Effector memory CD8-positive, alpha-beta T cell (primary cell): ENCODE data around the gene GABBR2.
"Not testable (repeated sequence)": the region's sequence is repeated elsewhere in the genome, so short reads cannot be mapped to it uniquely, and the experiment has no call there.

Experiments
- ATAC-seq: fragments of 150-1000 bp; cut with Tn5 transposase; replicated peaks from 2 replicates; pipeline ENCODE4 v1.10.0; 2021; ENCODE audit warnings: mild to moderate bottlenecking, moderate library complexity
- DNase-seq, 3 experiments: peaks; one replicate each; pipeline ENCODE4 v3.0.0; 2021
- H3K27ac Mint-ChIP-seq, 2 donors: one replicate each; pipeline ENCODE4 v1.8.0; 2022; ENCODE audit warnings: mild to moderate bottlenecking in 2 of 2, mixed read lengths in 2 of 2, moderate library complexity in 2 of 2
- H3K27me3 Mint-ChIP-seq, 2 donors: one replicate each; pipeline ENCODE4 v1.8.0; 2022; ENCODE audit warnings: mixed read lengths in 2 of 2
- H3K36me3 Mint-ChIP-seq: one replicate; pipeline ENCODE4 v1.8.0; 2022; ENCODE audit warnings: mild to moderate bottlenecking, moderate library complexity, mixed read lengths; ENCODE audit not compliant: insufficient read depth
- H3K4me1 Mint-ChIP-seq, 2 donors: one replicate each; pipeline ENCODE4 v1.8.0; 2022; ENCODE audit warnings: low read depth in 2 of 2, mixed read lengths in 2 of 2
- H3K4me3 Mint-ChIP-seq, 2 donors: one replicate each; pipeline ENCODE4 v1.8.0; 2022; ENCODE audit warnings: mild to moderate bottlenecking in 2 of 2, mixed read lengths in 2 of 2, moderate library complexity in 2 of 2
- H3K9me3 Mint-ChIP-seq, 2 donors: one replicate each; pipeline ENCODE4 v1.8.0; 2022; ENCODE audit warnings: mixed read lengths in 2 of 2

The GABBR2 gene

GRCh38 chr9:98688710-98689495 lies 19.8 kb downstream of the GABBR2 start:
- H3K27ac Mint-ChIP-seq: no peak overlapping the region
- H3K27me3 Mint-ChIP-seq: peaks cover 5 to 27% of the 10 kb centered on the region in 2 donors
- peaks cover 0 to 2% of the 10 kb centered on the region in 2 donors for H3K4me1 Mint-ChIP-seq
- peaks cover 3% of the 10 kb centered on the region for H3K36me3 Mint-ChIP-seq
- DNase-seq: no peak
- no peak overlapping the region for H3K4me3 Mint-ChIP-seq
- no peak for ATAC-seq
- no peaks in the 10 kb centered on the region for H3K9me3 Mint-ChIP-seq

GRCh38 chr9:98687911-98688310 lies 20.8 kb downstream of the GABBR2 start:
- Mint-ChIP-seq H3K27ac (no peak overlapping the region), H3K4me1 (peaks cover 0 to 2% of the 10 kb centered on the region in 2 donors), H3K36me3 (peaks cover 3% of the 10 kb centered on the region), H3K27me3 (peaks cover 5 to 17% of the 10 kb centered on the region in 2 donors), H3K4me3 (no peak overlapping the region), H3K9me3 (no peaks in the 10 kb centered on the region)
- DNase-seq (no peak), ATAC-seq (no peak)

GRCh38 chr9:98686961-98687855 lies 21.5 kb downstream of the GABBR2 start:
- ATAC-seq (no peak), DNase-seq (no peak)
- no peak overlapping the region for H3K27ac Mint-ChIP-seq
- no peaks in the 10 kb centered on the region for H3K36me3 Mint-ChIP-seq
- H3K27me3 Mint-ChIP-seq: peaks cover 5 to 10% of the 10 kb centered on the region in 2 donors
- peaks cover 0 to 2% of the 10 kb centered on the region in 2 donors for H3K4me1 Mint-ChIP-seq
- no peaks in the 10 kb centered on the region for H3K9me3 Mint-ChIP-seq
- H3K4me3 Mint-ChIP-seq: no peak overlapping the region

- not testable (repeated sequence) for DNase-seq, H3K27ac Mint-ChIP-seq, H3K4me1 Mint-ChIP-seq, H3K36me3 Mint-ChIP-seq, H3K4me3 Mint-ChIP-seq, H3K9me3 Mint-ChIP-seq, H3K27me3 Mint-ChIP-seq, ATAC-seq
These were observed 23.9 kb downstream of the GABBR2 start for GRCh38 chr9:98684816-98685215.

GRCh38 chr9:98678244-98678842 lies 30.4 kb downstream of the GABBR2 start:
- Mint-ChIP-seq H3K27ac (no peak overlapping the region), H3K4me1 (no peaks in the 10 kb centered on the region), H3K27me3 (peaks cover 50 to 60% of the 10 kb centered on the region in 2 donors), H3K4me3 (no peak overlapping the region), H3K36me3 (peaks cover 3% of the 10 kb centered on the region), H3K9me3 (no peaks in the 10 kb centered on the region)
- ATAC-seq: no peak
- no peak for DNase-seq

- H3K4me3 Mint-ChIP-seq: no peak overlapping the region
These were observed 35.1 kb downstream of the GABBR2 start for GRCh38 chr9:98673681-98674080.

GRCh38 chr9:98667005-98667640 lies 41.6 kb downstream of the GABBR2 start:
- H3K36me3 Mint-ChIP-seq: no peaks in the 10 kb centered on the region
- peaks cover 39 to 59% of the 10 kb centered on the region in 2 donors for H3K27me3 Mint-ChIP-seq
- no peak overlapping the region for H3K27ac Mint-ChIP-seq
- no peaks in the 10 kb centered on the region for H3K4me1 Mint-ChIP-seq
- DNase-seq: no peak
- no peak for ATAC-seq
- no peak overlapping the region for H3K4me3 Mint-ChIP-seq
- H3K9me3 Mint-ChIP-seq: no peaks in the 10 kb centered on the region

More at GRCh38 chr9:98673681-98674080, 35.1 kb downstream of the GABBR2 start:
- Mint-ChIP-seq H3K36me3 (peaks cover 3% of the 10 kb centered on the region), H3K4me1 (no peaks in the 10 kb centered on the region), H3K9me3 (no peaks in the 10 kb centered on the region), H3K27ac (no peak overlapping the region), H3K27me3 (peaks cover 62 to 76% of the 10 kb centered on the region in 2 donors)
- ATAC-seq (no peak), DNase-seq (no peak)

- no peak overlapping the region for H3K4me3 Mint-ChIP-seq
- no peak for ATAC-seq
- peaks cover 50 to 66% of the 10 kb centered on the region in 2 donors for H3K27me3 Mint-ChIP-seq
These were observed 43.2 kb downstream of the GABBR2 start for GRCh38 chr9:98665501-98665900.

GRCh38 chr9:98660541-98660940 lies 48.2 kb downstream of the GABBR2 start:
- Mint-ChIP-seq H3K9me3 (no peaks in the 10 kb centered on the region), H3K27ac (no peak overlapping the region), H3K4me1 (no peaks in the 10 kb centered on the region)

More at GRCh38 chr9:98665501-98665900, 43.2 kb downstream of the GABBR2 start:
- H3K4me1 Mint-ChIP-seq: no peaks in the 10 kb centered on the region
- no peaks in the 10 kb centered on the region for H3K9me3 Mint-ChIP-seq
- no peak overlapping the region for H3K27ac Mint-ChIP-seq
- no peak for DNase-seq
- H3K36me3 Mint-ChIP-seq: no peaks in the 10 kb centered on the region

GRCh38 chr9:98658951-98659351 lies 49.8 kb downstream of the GABBR2 start:
- no peak overlapping the region for H3K4me3 Mint-ChIP-seq
- no peaks in the 10 kb centered on the region for H3K4me1 Mint-ChIP-seq
- no peak for ATAC-seq
- peaks cover 0 to 2% of the 10 kb centered on the region in 2 donors for H3K9me3 Mint-ChIP-seq
- no peak overlapping the region for H3K27ac Mint-ChIP-seq
- peaks cover 29 to 32% of the 10 kb centered on the region in 2 donors for H3K27me3 Mint-ChIP-seq
- H3K36me3 Mint-ChIP-seq: no peaks in the 10 kb centered on the region
- no peak for DNase-seq

More at GRCh38 chr9:98660541-98660940, 48.2 kb downstream of the GABBR2 start:
- ATAC-seq (no peak), DNase-seq (no peak)
- no peak overlapping the region for H3K4me3 Mint-ChIP-seq
- H3K36me3 Mint-ChIP-seq: no peaks in the 10 kb centered on the region
- H3K27me3 Mint-ChIP-seq: peaks cover 26 to 33% of the 10 kb centered on the region in 2 donors

- no peaks in the 10 kb centered on the region for H3K4me1 Mint-ChIP-seq
- DNase-seq: no peak
- H3K9me3 Mint-ChIP-seq: peaks cover 0 to 2% of the 10 kb centered on the region in 2 donors
- peaks cover 28 to 29% of the 10 kb centered on the region in 2 donors for H3K27me3 Mint-ChIP-seq
- H3K27ac Mint-ChIP-seq: no peak overlapping the region
- no peak overlapping the region for H3K4me3 Mint-ChIP-seq
- no peak for ATAC-seq
- H3K36me3 Mint-ChIP-seq: no peaks in the 10 kb centered on the region
These were observed 50.8 kb downstream of the GABBR2 start for GRCh38 chr9:98657897-98658296.

GRCh38 chr9:98656511-98656910 lies 52.2 kb downstream of the GABBR2 start:
- no peaks in the 10 kb centered on the region for H3K4me1 Mint-ChIP-seq
- no peak overlapping the region for H3K4me3 Mint-ChIP-seq
- peaks cover 23 to 28% of the 10 kb centered on the region in 2 donors for H3K27me3 Mint-ChIP-seq
- H3K36me3 Mint-ChIP-seq: no peaks in the 10 kb centered on the region
- H3K27ac Mint-ChIP-seq: no peak overlapping the region
- DNase-seq (no peak), ATAC-seq (no peak)
- peaks cover 0 to 2% of the 10 kb centered on the region in 2 donors for H3K9me3 Mint-ChIP-seq

- H3K9me3 Mint-ChIP-seq, H3K4me1 Mint-ChIP-seq, H3K36me3 Mint-ChIP-seq, H3K27ac Mint-ChIP-seq, DNase-seq, ATAC-seq, H3K4me3 Mint-ChIP-seq: not testable (repeated sequence)
- H3K27me3 Mint-ChIP-seq: peaks cover 23% of the 10 kb centered on the region in 2 donors
These were observed 53.3 kb downstream of the GABBR2 start for GRCh38 chr9:98655428-98655827.
